ENCODE data around the gene DIPK1A.

The DIPK1A gene

GRCh38 chr1:92887465-92887864, 73.8 kb downstream of the DIPK1A start:
- Histone ChIP-seq H3K27ac (ENCODE audit: low read length) (no peak overlapping the region), H3K36me3 (ENCODE audit: control insufficient read depth in 2 of 2, insufficient read depth in 2 of 2, low read length in 2 of 2) (no peaks in the 10 kb centered on the region), H3K9ac (ENCODE audit: low read length in 2 of 2) (no peak overlapping the region), H3K4me3 (ENCODE audit: low read length in 2 of 2) (no peak overlapping the region), H3K27me3 (ENCODE audit: control insufficient read depth in 1 of 2, insufficient read depth in 2 of 2, low read length in 2 of 2) (no peaks in the 10 kb centered on the region), H3K9me3 (ENCODE audit: control insufficient read depth in 2 of 2, low read length in 2 of 2) (no peaks in the 10 kb centered on the region), H3K4me1 (ENCODE audit: control insufficient read depth, insufficient read depth, low read length) (no peaks in the 10 kb centered on the region)

GRCh38 chr1:92886886-92887419, 74.3 kb downstream of the DIPK1A start:
- H3K4me1 ChIP-seq (ENCODE audit: control insufficient read depth, insufficient read depth, low read length), result no peaks in the 10 kb centered on the region
- H3K36me3 ChIP-seq (ENCODE audit: control insufficient read depth in 2 of 2, insufficient read depth in 2 of 2, low read length in 2 of 2), result no peaks in the 10 kb centered on the region
- no peak overlapping the region for H3K9ac ChIP-seq (ENCODE audit: low read length in 2 of 2)
- H3K27ac ChIP-seq (ENCODE audit: low read length), result no peak overlapping the region
- H3K9me3 ChIP-seq (ENCODE audit: control insufficient read depth in 2 of 2, low read length in 2 of 2), result no peaks in the 10 kb centered on the region
- H3K4me3 ChIP-seq (ENCODE audit: low read length in 2 of 2), result no peak overlapping the region
- H3K27me3 ChIP-seq (ENCODE audit: control insufficient read depth in 1 of 2, insufficient read depth in 2 of 2, low read length in 2 of 2), result no peaks in the 10 kb centered on the region

- Histone ChIP-seq H3K4me3 (ENCODE audit: low read length in 2 of 2) (no peak overlapping the region), H3K27ac (ENCODE audit: low read length) (no peak overlapping the region), H3K36me3 (ENCODE audit: control insufficient read depth in 2 of 2, insufficient read depth in 2 of 2, low read length in 2 of 2) (no peaks in the 10 kb centered on the region), H3K27me3 (ENCODE audit: control insufficient read depth in 1 of 2, insufficient read depth in 2 of 2, low read length in 2 of 2) (no peaks in the 10 kb centered on the region), H3K9ac (ENCODE audit: low read length in 2 of 2) (no peak overlapping the region), H3K9me3 (ENCODE audit: control insufficient read depth in 2 of 2, low read length in 2 of 2) (no peaks in the 10 kb centered on the region), H3K4me1 (ENCODE audit: control insufficient read depth, insufficient read depth, low read length) (no peaks in the 10 kb centered on the region)
These were observed 77.1 kb downstream of the DIPK1A start for GRCh38 chr1:92884195-92884594.

- no peaks in the 10 kb centered on the region for H3K36me3 ChIP-seq (ENCODE audit: control insufficient read depth in 2 of 2, insufficient read depth in 2 of 2, low read length in 2 of 2)
- H3K27me3 ChIP-seq (ENCODE audit: control insufficient read depth in 1 of 2, insufficient read depth in 2 of 2, low read length in 2 of 2), result no peaks in the 10 kb centered on the region
- no peak overlapping the region for H3K27ac ChIP-seq (ENCODE audit: low read length)
- H3K4me1 ChIP-seq (ENCODE audit: control insufficient read depth, insufficient read depth, low read length), result no peaks in the 10 kb centered on the region
- no peak overlapping the region for H3K4me3 ChIP-seq (ENCODE audit: low read length in 2 of 2)
- no peaks in the 10 kb centered on the region for H3K9me3 ChIP-seq (ENCODE audit: control insufficient read depth in 2 of 2, low read length in 2 of 2)
- no peak overlapping the region for H3K9ac ChIP-seq (ENCODE audit: low read length in 2 of 2)
These were observed 78.0 kb downstream of the DIPK1A start for GRCh38 chr1:92883297-92883696.

- Histone ChIP-seq H3K9me3 (ENCODE audit: control insufficient read depth in 2 of 2, low read length in 2 of 2) (no peaks in the 10 kb centered on the region), H3K27me3 (ENCODE audit: control insufficient read depth in 1 of 2, insufficient read depth in 2 of 2, low read length in 2 of 2) (no peaks in the 10 kb centered on the region), H3K4me1 (ENCODE audit: control insufficient read depth, insufficient read depth, low read length) (no peaks in the 10 kb centered on the region), H3K27ac (ENCODE audit: low read length) (no peak overlapping the region), H3K36me3 (ENCODE audit: control insufficient read depth in 2 of 2, insufficient read depth in 2 of 2, low read length in 2 of 2) (no peaks in the 10 kb centered on the region), H3K4me3 (ENCODE audit: low read length in 2 of 2) (no peak overlapping the region), H3K9ac (ENCODE audit: low read length in 2 of 2) (no peak overlapping the region)
These were observed 78.4 kb downstream of the DIPK1A start for GRCh38 chr1:92882819-92883218.

GRCh38 chr1:92881391-92881790, 79.9 kb downstream of the DIPK1A start:
- Histone ChIP-seq H3K4me3 (ENCODE audit: low read length in 2 of 2) (no peak overlapping the region), H3K27me3 (ENCODE audit: control insufficient read depth in 1 of 2, insufficient read depth in 2 of 2, low read length in 2 of 2) (no peaks in the 10 kb centered on the region), H3K9ac (ENCODE audit: low read length in 2 of 2) (no peak overlapping the region), H3K27ac (ENCODE audit: low read length) (no peak overlapping the region), H3K36me3 (ENCODE audit: control insufficient read depth in 2 of 2, insufficient read depth in 2 of 2, low read length in 2 of 2) (no peaks in the 10 kb centered on the region), H3K4me1 (ENCODE audit: control insufficient read depth, insufficient read depth, low read length) (no peaks in the 10 kb centered on the region), H3K9me3 (ENCODE audit: control insufficient read depth in 2 of 2, low read length in 2 of 2) (no peaks in the 10 kb centered on the region)

- Histone ChIP-seq H3K9me3 (ENCODE audit: control insufficient read depth in 2 of 2, low read length in 2 of 2) (no peaks in the 10 kb centered on the region), H3K4me1 (ENCODE audit: control insufficient read depth, insufficient read depth, low read length) (no peaks in the 10 kb centered on the region), H3K9ac (ENCODE audit: low read length in 2 of 2) (no peak overlapping the region), H3K36me3 (ENCODE audit: control insufficient read depth in 2 of 2, insufficient read depth in 2 of 2, low read length in 2 of 2) (peaks cover 0 to 3% of the 10 kb centered on the region in 2 donors), H3K4me3 (ENCODE audit: low read length in 2 of 2) (no peak overlapping the region), H3K27ac (ENCODE audit: low read length) (no peak overlapping the region), H3K27me3 (ENCODE audit: control insufficient read depth in 1 of 2, insufficient read depth in 2 of 2, low read length in 2 of 2) (no peaks in the 10 kb centered on the region)
These were observed 81.8 kb downstream of the DIPK1A start for GRCh38 chr1:92879316-92879968.

GRCh38 chr1:92877792-92878191, 83.5 kb downstream of the DIPK1A start:
- Histone ChIP-seq H3K27me3 (ENCODE audit: control insufficient read depth in 1 of 2, insufficient read depth in 2 of 2, low read length in 2 of 2) (no peaks in the 10 kb centered on the region), H3K27ac (ENCODE audit: low read length) (no peak overlapping the region), H3K36me3 (ENCODE audit: control insufficient read depth in 2 of 2, insufficient read depth in 2 of 2, low read length in 2 of 2) (peaks cover 0 to 3% of the 10 kb centered on the region in 2 donors), H3K4me3 (ENCODE audit: low read length in 2 of 2) (no peak overlapping the region), H3K9ac (ENCODE audit: low read length in 2 of 2) (no peak overlapping the region), H3K4me1 (ENCODE audit: control insufficient read depth, insufficient read depth, low read length) (no peaks in the 10 kb centered on the region), H3K9me3 (ENCODE audit: control insufficient read depth in 2 of 2, low read length in 2 of 2) (no peaks in the 10 kb centered on the region)

- no peak overlapping the region for H3K4me3 ChIP-seq (ENCODE audit: low read length in 2 of 2)
- peaks cover 0 to 3% of the 10 kb centered on the region in 2 donors for H3K36me3 ChIP-seq (ENCODE audit: control insufficient read depth in 2 of 2, insufficient read depth in 2 of 2, low read length in 2 of 2)
- H3K9ac ChIP-seq (ENCODE audit: low read length in 2 of 2), result no peak overlapping the region
- H3K4me1 ChIP-seq (ENCODE audit: control insufficient read depth, insufficient read depth, low read length), result no peaks in the 10 kb centered on the region
- no peak overlapping the region for H3K27ac ChIP-seq (ENCODE audit: low read length)
- no peaks in the 10 kb centered on the region for H3K9me3 ChIP-seq (ENCODE audit: control insufficient read depth in 2 of 2, low read length in 2 of 2)
- no peaks in the 10 kb centered on the region for H3K27me3 ChIP-seq (ENCODE audit: control insufficient read depth in 1 of 2, insufficient read depth in 2 of 2, low read length in 2 of 2)
These were observed 84.1 kb downstream of the DIPK1A start for GRCh38 chr1:92877081-92877711.

GRCh38 chr1:92876351-92876750, 84.9 kb downstream of the DIPK1A start:
- H3K4me3 ChIP-seq (ENCODE audit: low read length in 2 of 2), result no peak overlapping the region
- peaks cover 0 to 3% of the 10 kb centered on the region in 2 donors for H3K36me3 ChIP-seq (ENCODE audit: control insufficient read depth in 2 of 2, insufficient read depth in 2 of 2, low read length in 2 of 2)
- no peak overlapping the region for H3K9ac ChIP-seq (ENCODE audit: low read length in 2 of 2)
- no peaks in the 10 kb centered on the region for H3K4me1 ChIP-seq (ENCODE audit: control insufficient read depth, insufficient read depth, low read length)
- H3K9me3 ChIP-seq (ENCODE audit: control insufficient read depth in 2 of 2, low read length in 2 of 2), result no peaks in the 10 kb centered on the region
- H3K27me3 ChIP-seq (ENCODE audit: control insufficient read depth in 1 of 2, insufficient read depth in 2 of 2, low read length in 2 of 2), result no peaks in the 10 kb centered on the region
- no peak overlapping the region for H3K27ac ChIP-seq (ENCODE audit: low read length)

- H3K9me3 ChIP-seq (ENCODE audit: control insufficient read depth in 2 of 2, low read length in 2 of 2), result no peaks in the 10 kb centered on the region
- H3K9ac ChIP-seq (ENCODE audit: low read length in 2 of 2), result no peak overlapping the region
- no peaks in the 10 kb centered on the region for H3K27me3 ChIP-seq (ENCODE audit: control insufficient read depth in 1 of 2, insufficient read depth in 2 of 2, low read length in 2 of 2)
- no peak overlapping the region for H3K4me3 ChIP-seq (ENCODE audit: low read length in 2 of 2)
- H3K36me3 ChIP-seq (ENCODE audit: control insufficient read depth in 2 of 2, insufficient read depth in 2 of 2, low read length in 2 of 2), result peaks cover 0 to 3% of the 10 kb centered on the region in 2 donors
- H3K4me1 ChIP-seq (ENCODE audit: control insufficient read depth, insufficient read depth, low read length), result no peaks in the 10 kb centered on the region
- no peak overlapping the region for H3K27ac ChIP-seq (ENCODE audit: low read length)
These were observed 86.3 kb downstream of the DIPK1A start for GRCh38 chr1:92874987-92875386.
